GM23338 (cell line): ENCODE results near the gene EHD3. TPM values are rescaled to one million over a fixed set of nuclear protein-coding genes. Genes with fewer than 3 reads are reported as not detected.

Source experiments
- ATAC-seq: fragments of 200-7000 bp; cut with Tn5 transposase; 3 replicates; pipeline ENCODE4 v1.9.1; 2020
- DNase-seq: peaks from one replicate; pipeline ENCODE4 v3.0.0-alpha.2; 2015; ENCODE audit warnings: low spot score
- H2AFZ ChIP-seq: fragments of 200-600 bp; sonication (generic); 2 replicates; pipeline ENCODE4 v1.8.0; 2016; ENCODE audit warnings: antibody characterized with exemption, mild to moderate bottlenecking, moderate library complexity
- H3F3A ChIP-seq: fragments of 200-600 bp; sonication (generic); replicated peaks from 2 replicates; pipeline ENCODE4 v1.8.0; 2017; ENCODE audit warnings: antibody characterized with exemption, mixed run types, low read depth
- H3K27ac ChIP-seq: fragments of 200-600 bp; sonication (generic); 2 replicates; pipeline ENCODE4 v1.6.1; 2016; ENCODE audit warnings: low read depth
- H3K27me3 ChIP-seq: fragments of 200-600 bp; sonication (generic); 2 replicates; pipeline ENCODE4 v1.8.0; 2016; ENCODE audit warnings: mild to moderate bottlenecking, mixed run types, moderate library complexity; ENCODE audit not compliant: insufficient read depth
- H3K36me3 ChIP-seq: fragments of 200-600 bp; sonication (generic); 2 replicates; pipeline ENCODE4 v1.8.0; 2016; ENCODE audit warnings: mild to moderate bottlenecking; ENCODE audit not compliant: insufficient read depth
- H3K4me1 ChIP-seq: fragments of 200-600 bp; sonication (generic); 2 replicates; pipeline ENCODE4 v1.8.0; 2016; ENCODE audit warnings: mild to moderate bottlenecking, moderate library complexity; ENCODE audit not compliant: insufficient read depth
- H3K4me2 ChIP-seq: fragments of 200-600 bp; sonication (generic); 2 replicates; pipeline ENCODE4 v1.7.1; 2017; ENCODE audit warnings: mixed run types
- H3K4me3 ChIP-seq: fragments of 200-600 bp; sonication (generic); 2 replicates; pipeline ENCODE4 v1.6.1; 2016; ENCODE audit warnings: mixed run types
- H3K79me2 ChIP-seq: fragments of 200-600 bp; sonication (generic); replicated peaks from 2 replicates; pipeline ENCODE4 v1.8.0; 2017; ENCODE audit warnings: mild to moderate bottlenecking; ENCODE audit not compliant: insufficient read depth
- H3K9me2 ChIP-seq: fragments of 200-600 bp; sonication (generic); 2 replicates; pipeline ENCODE4 v1.8.0; 2017; ENCODE audit not compliant: insufficient read depth
- H4K20me1 ChIP-seq: fragments of 200-600 bp; sonication (generic); replicated peaks from 2 replicates; pipeline ENCODE4 v1.8.0; 2017; ENCODE audit warnings: mild to moderate bottlenecking; ENCODE audit not compliant: insufficient read depth
- H3K27ac Mint-ChIP-seq: 2 replicates; pipeline ENCODE4 v1.8.0; 2020; ENCODE audit warnings: inconsistent platforms, mild to moderate bottlenecking, moderate library complexity, mixed read lengths
- H3K27me3 Mint-ChIP-seq: 3 replicates; pipeline ENCODE4 v1.8.0; 2022; ENCODE audit warnings: low read depth, mild to moderate bottlenecking, moderate library complexity, mixed read lengths, inconsistent platforms; ENCODE audit not compliant: insufficient read depth, poor library complexity
- H3K36me3 Mint-ChIP-seq: 3 replicates; pipeline ENCODE4 v1.8.0; 2021; ENCODE audit warnings: low read depth, mild to moderate bottlenecking, inconsistent platforms, moderate library complexity, mixed read lengths
- H3K4me1 Mint-ChIP-seq: 3 replicates; pipeline ENCODE4 v1.8.0; 2020; ENCODE audit warnings: mild to moderate bottlenecking, inconsistent platforms, mixed read lengths
- H3K4me3 Mint-ChIP-seq: 3 replicates; pipeline ENCODE4 v1.8.0; 2021; ENCODE audit warnings: moderate library complexity, mild to moderate bottlenecking, inconsistent platforms, mixed read lengths
- H3K9me3 Mint-ChIP-seq: 3 replicates; pipeline ENCODE4 v1.8.0; 2020; ENCODE audit warnings: moderate library complexity, mild to moderate bottlenecking, inconsistent platforms, mixed read lengths
- CREB1 ChIP-seq: fragments of 250-450 bp; sonication (Bioruptor Pico); IDR thresholded peaks from 2 replicates; pipeline ENCODE4 v1.5.0; 2020; ENCODE audit warnings: low read depth, mild to moderate bottlenecking, moderate library complexity
- EZH2 ChIP-seq: fragments of 200-600 bp; sonication (generic); IDR thresholded peaks from one replicate; pipeline ENCODE4 v1.8.0; 2017; ENCODE audit warnings: antibody characterized with exemption, mild to moderate bottlenecking, low read depth; ENCODE audit not compliant: unreplicated experiment
- NANOG ChIP-seq: IDR thresholded peaks from 2 replicates; pipeline ENCODE4 v1.6.1; 2016; ENCODE audit warnings: antibody characterized with exemption, borderline replicate concordance
- POLR2AphosphoS5 ChIP-seq: IDR thresholded peaks from 2 replicates; pipeline ENCODE4 v1.6.1; 2016; ENCODE audit warnings: antibody characterized with exemption, low read depth
- STAT1 ChIP-seq: IDR thresholded peaks from one replicate; pipeline ENCODE4 v1.6.1; 2016; ENCODE audit warnings: antibody characterized with exemption; ENCODE audit not compliant: unreplicated experiment
- ZNF331 ChIP-seq: fragments of 250-450 bp; sonication (Bioruptor Pico); IDR thresholded peaks from 2 replicates; pipeline ENCODE4 v1.5.0; 2020; ENCODE audit warnings: low read depth, mild to moderate bottlenecking, moderate library complexity
- polyA plus RNA-seq: library from polyadenylated mRNA; unstranded; fragments of >200 nt; fragmentation: Nextera tagmentation; extraction: Ambion mirVana; gene quantifications from 2 replicates; pipeline ENCODE4 v1.2.1, GENCODE V29; 2016
- total RNA-seq: library from RNA; depleted of rRNA; stranded (reverse); fragments of >200 nt; shearing (Covaris generic); gene quantifications from 2 replicates; pipeline ENCODE4 v1.2.3, GENCODE V29; 2014
- TF ChIP-seq, protein P1 (sequence below): IDR thresholded peaks from 2 replicates; pipeline ENCODE4 v1.6.1; 2016; ENCODE audit warnings: antibody characterized with exemption
- TF ChIP-seq, protein P2 (sequence below), 2 experiments: fragments of 200-600 bp in 1 of 2; sonication (generic) in 1 of 2; conservative IDR thresholded peaks; 2 replicates each; pipeline versions ENCODE4 v1.5.1 to v1.6.1; 2016 to 2017; ENCODE audit warnings: antibody characterized with exemption in 2 of 2, low read depth in 2 of 2, mild to moderate bottlenecking in 2 of 2, moderate library complexity in 1 of 2
- TF ChIP-seq, protein P3 (sequence below): fragments of 250-450 bp; sonication (Bioruptor Pico); IDR thresholded peaks from 2 replicates; pipeline ENCODE4 v1.5.0; 2020; ENCODE audit warnings: mild to moderate bottlenecking, moderate library complexity

EHD3 gene
- total and polyA plus RNA-seq, 2 experiments from 2014 or later: 3.3 to 12.6 TPM

DNA sequence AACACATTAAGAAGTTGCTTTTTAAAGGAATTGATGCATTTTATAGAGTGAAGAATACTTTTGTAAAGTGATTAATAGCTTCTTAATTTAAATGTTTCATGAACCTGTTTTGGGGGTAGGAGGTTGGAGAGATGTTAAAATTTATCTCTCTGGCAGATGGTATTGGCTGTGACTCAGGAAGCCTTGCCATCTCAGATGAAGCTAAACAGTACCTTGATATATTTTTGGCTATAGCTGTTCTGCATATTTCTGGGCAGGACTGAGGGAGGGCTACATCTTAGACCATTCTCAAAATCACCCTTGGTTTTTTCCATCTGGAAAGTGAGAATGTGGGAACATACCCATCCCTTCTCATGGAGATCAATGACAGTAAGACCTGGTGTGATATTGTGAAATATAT, 30.0 kb upstream of the EHD3 start:
- no peaks in the 10 kb centered on the region for H3K79me2 ChIP-seq
- DNase-seq: no peak
- no peak overlapping the region for H3K4me3 ChIP-seq
- peaks cover 11% of the 10 kb centered on the region; the same call in 1 of the 2 replicates for H3K9me2 ChIP-seq
- no peak for ATAC-seq
- H2AFZ ChIP-seq: no peak overlapping the region
- H3K36me3 ChIP-seq: no peaks in the 10 kb centered on the region
- H3F3A ChIP-seq: no peaks in the 10 kb centered on the region
- TF ChIP-seq STAT1 (no peak), NANOG (no peak), POLR2AphosphoS5 (no peak), CREB1 (CRISPR knock-in tag) (no peak), ZNF331 (no peak), EZH2 (no peak)
- TF ChIP-seq, protein P1, sequence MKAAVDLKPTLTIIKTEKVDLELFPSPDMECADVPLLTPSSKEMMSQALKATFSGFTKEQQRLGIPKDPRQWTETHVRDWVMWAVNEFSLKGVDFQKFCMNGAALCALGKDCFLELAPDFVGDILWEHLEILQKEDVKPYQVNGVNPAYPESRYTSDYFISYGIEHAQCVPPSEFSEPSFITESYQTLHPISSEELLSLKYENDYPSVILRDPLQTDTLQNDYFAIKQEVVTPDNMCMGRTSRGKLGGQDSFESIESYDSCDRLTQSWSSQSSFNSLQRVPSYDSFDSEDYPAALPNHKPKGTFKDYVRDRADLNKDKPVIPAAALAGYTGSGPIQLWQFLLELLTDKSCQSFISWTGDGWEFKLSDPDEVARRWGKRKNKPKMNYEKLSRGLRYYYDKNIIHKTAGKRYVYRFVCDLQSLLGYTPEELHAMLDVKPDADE: no peak
- TF ChIP-seq, protein P2, sequence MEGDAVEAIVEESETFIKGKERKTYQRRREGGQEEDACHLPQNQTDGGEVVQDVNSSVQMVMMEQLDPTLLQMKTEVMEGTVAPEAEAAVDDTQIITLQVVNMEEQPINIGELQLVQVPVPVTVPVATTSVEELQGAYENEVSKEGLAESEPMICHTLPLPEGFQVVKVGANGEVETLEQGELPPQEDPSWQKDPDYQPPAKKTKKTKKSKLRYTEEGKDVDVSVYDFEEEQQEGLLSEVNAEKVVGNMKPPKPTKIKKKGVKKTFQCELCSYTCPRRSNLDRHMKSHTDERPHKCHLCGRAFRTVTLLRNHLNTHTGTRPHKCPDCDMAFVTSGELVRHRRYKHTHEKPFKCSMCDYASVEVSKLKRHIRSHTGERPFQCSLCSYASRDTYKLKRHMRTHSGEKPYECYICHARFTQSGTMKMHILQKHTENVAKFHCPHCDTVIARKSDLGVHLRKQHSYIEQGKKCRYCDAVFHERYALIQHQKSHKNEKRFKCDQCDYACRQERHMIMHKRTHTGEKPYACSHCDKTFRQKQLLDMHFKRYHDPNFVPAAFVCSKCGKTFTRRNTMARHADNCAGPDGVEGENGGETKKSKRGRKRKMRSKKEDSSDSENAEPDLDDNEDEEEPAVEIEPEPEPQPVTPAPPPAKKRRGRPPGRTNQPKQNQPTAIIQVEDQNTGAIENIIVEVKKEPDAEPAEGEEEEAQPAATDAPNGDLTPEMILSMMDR (conservative IDR thresholded peaks at IDR 0.05; ENCODE audit: low read depth in 2 of 2): no peak
- TF ChIP-seq, protein P3, sequence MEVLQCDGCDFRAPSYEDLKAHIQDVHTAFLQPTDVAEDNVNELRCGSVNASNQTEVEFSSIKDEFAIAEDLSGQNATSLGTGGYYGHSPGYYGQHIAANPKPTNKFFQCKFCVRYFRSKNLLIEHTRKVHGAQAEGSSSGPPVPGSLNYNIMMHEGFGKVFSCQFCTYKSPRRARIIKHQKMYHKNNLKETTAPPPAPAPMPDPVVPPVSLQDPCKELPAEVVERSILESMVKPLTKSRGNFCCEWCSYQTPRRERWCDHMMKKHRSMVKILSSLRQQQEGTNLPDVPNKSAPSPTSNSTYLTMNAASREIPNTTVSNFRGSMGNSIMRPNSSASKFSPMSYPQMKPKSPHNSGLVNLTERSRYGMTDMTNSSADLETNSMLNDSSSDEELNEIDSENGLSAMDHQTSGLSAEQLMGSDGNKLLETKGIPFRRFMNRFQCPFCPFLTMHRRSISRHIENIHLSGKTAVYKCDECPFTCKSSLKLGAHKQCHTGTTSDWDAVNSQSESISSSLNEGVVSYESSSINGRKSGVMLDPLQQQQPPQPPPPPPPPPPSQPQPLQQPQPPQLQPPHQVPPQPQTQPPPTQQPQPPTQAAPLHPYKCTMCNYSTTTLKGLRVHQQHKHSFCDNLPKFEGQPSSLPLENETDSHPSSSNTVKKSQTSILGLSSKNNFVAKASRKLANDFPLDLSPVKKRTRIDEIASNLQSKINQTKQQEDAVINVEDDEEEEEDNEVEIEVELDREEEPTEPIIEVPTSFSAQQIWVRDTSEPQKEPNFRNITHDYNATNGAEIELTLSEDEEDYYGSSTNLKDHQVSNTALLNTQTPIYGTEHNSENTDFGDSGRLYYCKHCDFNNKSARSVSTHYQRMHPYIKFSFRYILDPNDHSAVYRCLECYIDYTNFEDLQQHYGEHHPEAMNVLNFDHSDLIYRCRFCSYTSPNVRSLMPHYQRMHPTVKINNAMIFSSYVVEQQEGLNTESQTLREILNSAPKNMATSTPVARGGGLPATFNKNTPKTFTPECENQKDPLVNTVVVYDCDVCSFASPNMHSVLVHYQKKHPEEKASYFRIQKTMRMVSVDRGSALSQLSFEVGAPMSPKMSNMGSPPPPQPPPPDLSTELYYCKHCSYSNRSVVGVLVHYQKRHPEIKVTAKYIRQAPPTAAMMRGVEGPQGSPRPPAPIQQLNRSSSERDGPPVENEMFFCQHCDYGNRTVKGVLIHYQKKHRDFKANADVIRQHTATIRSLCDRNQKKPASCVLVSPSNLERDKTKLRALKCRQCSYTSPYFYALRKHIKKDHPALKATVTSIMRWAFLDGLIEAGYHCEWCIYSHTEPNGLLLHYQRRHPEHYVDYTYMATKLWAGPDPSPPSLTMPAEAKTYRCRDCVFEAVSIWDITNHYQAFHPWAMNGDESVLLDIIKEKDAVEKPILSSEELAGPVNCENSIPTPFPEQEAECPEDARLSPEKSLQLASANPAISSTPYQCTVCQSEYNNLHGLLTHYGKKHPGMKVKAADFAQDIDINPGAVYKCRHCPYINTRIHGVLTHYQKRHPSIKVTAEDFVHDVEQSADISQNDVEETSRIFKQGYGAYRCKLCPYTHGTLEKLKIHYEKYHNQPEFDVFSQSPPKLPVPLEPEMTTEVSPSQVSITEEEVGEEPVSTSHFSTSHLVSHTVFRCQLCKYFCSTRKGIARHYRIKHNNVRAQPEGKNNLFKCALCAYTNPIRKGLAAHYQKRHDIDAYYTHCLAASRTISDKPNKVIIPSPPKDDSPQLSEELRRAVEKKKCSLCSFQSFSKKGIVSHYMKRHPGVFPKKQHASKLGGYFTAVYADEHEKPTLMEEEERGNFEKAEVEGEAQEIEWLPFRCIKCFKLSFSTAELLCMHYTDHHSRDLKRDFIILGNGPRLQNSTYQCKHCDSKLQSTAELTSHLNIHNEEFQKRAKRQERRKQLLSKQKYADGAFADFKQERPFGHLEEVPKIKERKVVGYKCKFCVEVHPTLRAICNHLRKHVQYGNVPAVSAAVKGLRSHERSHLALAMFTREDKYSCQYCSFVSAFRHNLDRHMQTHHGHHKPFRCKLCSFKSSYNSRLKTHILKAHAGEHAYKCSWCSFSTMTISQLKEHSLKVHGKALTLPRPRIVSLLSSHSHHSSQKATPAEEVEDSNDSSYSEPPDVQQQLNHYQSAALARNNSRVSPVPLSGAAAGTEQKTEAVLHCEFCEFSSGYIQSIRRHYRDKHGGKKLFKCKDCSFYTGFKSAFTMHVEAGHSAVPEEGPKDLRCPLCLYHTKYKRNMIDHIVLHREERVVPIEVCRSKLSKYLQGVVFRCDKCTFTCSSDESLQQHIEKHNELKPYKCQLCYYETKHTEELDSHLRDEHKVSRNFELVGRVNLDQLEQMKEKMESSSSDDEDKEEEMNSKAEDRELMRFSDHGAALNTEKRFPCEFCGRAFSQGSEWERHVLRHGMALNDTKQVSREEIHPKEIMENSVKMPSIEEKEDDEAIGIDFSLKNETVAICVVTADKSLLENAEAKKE (CRISPR knock-in tag): no peak
- peaks cover 8% of the 10 kb centered on the region; the same call in 1 of the 2 replicates for H3K4me1 ChIP-seq
- Mint-ChIP-seq H3K27ac (no peak overlapping the region), H3K27me3 (peaks cover 1% of the 10 kb centered on the region), H3K4me3 (no peak overlapping the region), H3K9me3 (no peaks in the 10 kb centered on the region; the same call in 2 of the 3 replicates), H3K4me1 (peaks cover 8% of the 10 kb centered on the region; the same call in 2 of the 3 replicates), H3K36me3 (no peaks in the 10 kb centered on the region)
- no peak overlapping the region for H3K27ac ChIP-seq
- H3K27me3 ChIP-seq: no peaks in the 10 kb centered on the region
- H3K4me2 ChIP-seq: no peak overlapping the region
- H4K20me1 ChIP-seq: no peaks in the 10 kb centered on the region
